Right renal cortex interstitium (tissue), 3 donors: ENCODE data around the gene LINC01488. TPM values are rescaled to one million over a fixed set of nuclear protein-coding genes. Genes with fewer than 3 reads are reported as not detected.

Experiments used
- DNase-seq, 3 donors: peaks; one replicate each; pipeline ENCODE4 v3.0.0-alpha.2; 2013; ENCODE audit warnings: low read depth in 3 of 3, low spot score in 2 of 3
- polyA plus RNA-seq, 3 donors: library from polyadenylated mRNA; unstranded; fragments of 120-200 nt; gene quantifications; one replicate each; pipeline ENCODE4 v1.2.1, GENCODE V29; 2013; ENCODE audit not compliant: insufficient read length in 3 of 3

Gene LINC01488
- polyA plus RNA-seq, 3 donors, result 0.04 to 0.06 TPM; not detected in 1

- DNase-seq, result no peak
Measured at GRCh38 chr11:69462106-69462951, 19.1 kb upstream of the LINC01488 start.

GRCh38 chr11:69463181-69463994 is 18.1 kb upstream of the LINC01488 start:
- peak in 2 of 3 donors; percentile 52 to 63 for DNase-seq

- no peak for DNase-seq
Measured at GRCh38 chr11:69463995-69464960, 17.2 kb upstream of the LINC01488 start.

- DNase-seq, result no peak
Measured at GRCh38 chr11:69465236-69466000, 16.0 kb upstream of the LINC01488 start.

- DNase-seq, result no peak
Measured at GRCh38 chr11:69466039-69466438, 15.4 kb upstream of the LINC01488 start.

- no peak for DNase-seq
Measured at GRCh38 chr11:69467196-69467595, 14.3 kb upstream of the LINC01488 start.

GRCh38 chr11:69467646-69468045 is 13.8 kb upstream of the LINC01488 start:
- no peak for DNase-seq

GRCh38 chr11:69468221-69468620 is 13.2 kb upstream of the LINC01488 start:
- no peak for DNase-seq

- DNase-seq, result no peak
Measured at GRCh38 chr11:69468911-69469885, 12.3 kb upstream of the LINC01488 start.

- DNase-seq, result no peak
Measured at GRCh38 chr11:69470301-69470700, 11.2 kb upstream of the LINC01488 start.

- peak; percentile 36 to 61 (median 56) for DNase-seq
Measured at GRCh38 chr11:69470793-69471728, 10.4 kb upstream of the LINC01488 start.

GRCh38 chr11:69471729-69472540 is 9.5 kb upstream of the LINC01488 start:
- DNase-seq, result no peak

- DNase-seq, result no peak
Measured at GRCh38 chr11:69472541-69473275, 8.8 kb upstream of the LINC01488 start.

GRCh38 chr11:69473276-69473845 is 8.1 kb upstream of the LINC01488 start:
- no peak for DNase-seq

GRCh38 chr11:69474736-69475135 is 6.7 kb upstream of the LINC01488 start:
- DNase-seq, result no peak
